ENCODE results near the gene SMYD3.

- no peak for TF ChIP-seq POLR2A (IDR thresholded peaks at IDR 0.05)
- TF ChIP-seq CTCF (IDR thresholded peaks at IDR 0.05), result no peak
Observed at GRCh38 chr1:246267426-246267825, 239.7 kb downstream of the SMYD3 start.
